HEK293 (cell line): Measurements from ENCODE around the gene RILPL1.
"Not testable (repeated sequence)": the region's sequence is repeated elsewhere in the genome, so short reads cannot be mapped to it uniquely, and the experiment has no call there.

Experiments
- CTCF ChIA-PET: fragments of 350-600 bp; formaldehyde crosslinking; extraction: SDS; loops from one replicate; lab custom pipeline; 2021; ENCODE audit warnings: antibody characterized with exemption; lab: Yijun Ruan, JAX
- POLR2A ChIA-PET: fragments of 300-600 bp; formaldehyde crosslinking; extraction: SDS; loops from one replicate; lab custom pipeline; 2020; ENCODE audit warnings: antibody characterized with exemption, inconsistent platforms; lab: Yijun Ruan, JAX
- H3K27ac ChIP-seq: fragments of 200-500 bp; sonication (Bioruptor generic); 2 replicates; pipeline ENCODE4 v1.5.1; 2014; ENCODE audit warnings: low read depth, low read length, control low read depth, inconsistent platforms; ENCODE audit errors: extremely low read depth
- H3K36me3 ChIP-seq, 2 experiments: fragments of 200-500 bp in 1 of 2; sonication (Bioruptor generic) in 1 of 2; 1 replicate in 1 of 2; 2 replicates in 1 of 2; pipeline ENCODE4 v1.5.1; 2014 to 2017; ENCODE audit warnings: inconsistent platforms in 2 of 2, low read length in 2 of 2; ENCODE audit not compliant: control insufficient read depth in 2 of 2, insufficient read depth in 1 of 2
- H3K4me1 ChIP-seq: fragments of 200-500 bp; sonication (Bioruptor generic); 2 replicates; pipeline ENCODE4 v1.5.1; 2014; ENCODE audit warnings: mild to moderate bottlenecking, low read length, inconsistent platforms; ENCODE audit not compliant: control insufficient read depth, insufficient read depth
- H3K4me3 ChIP-seq: 2 replicates; pipeline ENCODE4 v1.5.1; 2011; ENCODE audit warnings: low read depth, mild to moderate bottlenecking, control low read depth, low read length, moderate library complexity
- H3K9me3 ChIP-seq: fragments of 200-500 bp; sonication (Bioruptor generic); 2 replicates; pipeline ENCODE4 v1.5.1; 2014; ENCODE audit warnings: low read depth, low read length, inconsistent platforms; ENCODE audit not compliant: control insufficient read depth, insufficient read depth
- GFI1B ChIP-seq: fragments of 450-650 bp; formaldehyde crosslinking; IDR thresholded peaks from 2 replicates; pipeline ENCODE4 v1.5.1; 2016; ENCODE audit warnings: missing biosample characterization, missing genetic modification characterization
- SALL2 ChIP-seq: fragments of 450-650 bp; formaldehyde crosslinking; IDR thresholded peaks from 2 replicates; pipeline ENCODE4 v1.5.0; 2017; ENCODE audit warnings: missing biosample characterization, mild to moderate bottlenecking, missing genetic modification characterization, borderline replicate concordance
- SCRT1 ChIP-seq: fragments of 450-650 bp; formaldehyde crosslinking; IDR thresholded peaks from 2 replicates; pipeline ENCODE4 v1.5.1; 2016; ENCODE audit warnings: missing biosample characterization, missing genetic modification characterization, borderline replicate concordance
- SCRT2 ChIP-seq: fragments of 450-650 bp; formaldehyde crosslinking; IDR thresholded peaks from 2 replicates; pipeline ENCODE4 v1.5.1; 2016; ENCODE audit warnings: missing biosample characterization, missing genetic modification characterization
- YY2 ChIP-seq: fragments of 450-650 bp; formaldehyde crosslinking; IDR thresholded peaks from 2 replicates; pipeline ENCODE4 v1.5.1; 2016; ENCODE audit warnings: missing biosample characterization, missing genetic modification characterization
- ZFP41 ChIP-seq: fragments of 450-650 bp; formaldehyde crosslinking; IDR thresholded peaks from 2 replicates; pipeline ENCODE4 v1.5.1; 2016; ENCODE audit warnings: missing biosample characterization, missing genetic modification characterization, borderline replicate concordance
- ZNF138 ChIP-seq: fragments of 450-650 bp; formaldehyde crosslinking; IDR thresholded peaks from 2 replicates; pipeline ENCODE4 v1.5.1; 2016; ENCODE audit warnings: missing biosample characterization, missing genetic modification characterization, borderline replicate concordance
- ZNF2 ChIP-seq: fragments of 450-650 bp; formaldehyde crosslinking; IDR thresholded peaks from 2 replicates; pipeline ENCODE4 v1.5.1; 2016; ENCODE audit warnings: missing biosample characterization, missing genetic modification characterization
- ZNF311 ChIP-seq: fragments of 450-650 bp; formaldehyde crosslinking; IDR thresholded peaks from 2 replicates; pipeline ENCODE4 v1.5.1; 2017; ENCODE audit warnings: missing biosample characterization, missing genetic modification characterization, borderline replicate concordance
- ZNF514 ChIP-seq: fragments of 450-650 bp; formaldehyde crosslinking; IDR thresholded peaks from 2 replicates; pipeline ENCODE4 v1.5.1; 2016; ENCODE audit warnings: missing biosample characterization, missing genetic modification characterization
- ZNF529 ChIP-seq: fragments of 450-650 bp; formaldehyde crosslinking; IDR thresholded peaks from 2 replicates; pipeline ENCODE4 v1.5.1; 2017; ENCODE audit warnings: missing genetic modification characterization, missing biosample characterization; ENCODE audit not compliant: insufficient replicate concordance
- ZNF585B ChIP-seq: fragments of 450-650 bp; formaldehyde crosslinking; IDR thresholded peaks from 2 replicates; pipeline ENCODE4 v1.5.1; 2016; ENCODE audit warnings: missing biosample characterization, missing genetic modification characterization
- ZNF623 ChIP-seq: fragments of 450-650 bp; formaldehyde crosslinking; IDR thresholded peaks from 2 replicates; pipeline ENCODE4 v1.5.1; 2016; ENCODE audit warnings: missing biosample characterization, missing genetic modification characterization
- TF ChIP-seq, protein P1 (sequence below): fragments of 450-650 bp; formaldehyde crosslinking; IDR thresholded peaks from 2 replicates; pipeline ENCODE4 v1.5.1; 2016; ENCODE audit warnings: missing biosample characterization, missing genetic modification characterization
- TF ChIP-seq, protein P2 (sequence below): fragments of 450-650 bp; formaldehyde crosslinking; IDR thresholded peaks from 2 replicates; pipeline ENCODE4 v1.5.0; 2017; ENCODE audit warnings: missing biosample characterization, missing genetic modification characterization, borderline replicate concordance
- TF ChIP-seq, protein P3 (sequence below): fragments of 450-650 bp; formaldehyde crosslinking; IDR thresholded peaks from 2 replicates; pipeline ENCODE4 v1.5.1; 2016; ENCODE audit warnings: missing biosample characterization, missing genetic modification characterization
- TF ChIP-seq, protein P4 (sequence below): fragments of 450-650 bp; formaldehyde crosslinking; IDR thresholded peaks from 2 replicates; pipeline ENCODE4 v1.5.1; 2017; ENCODE audit warnings: missing biosample characterization, missing genetic modification characterization
- TF ChIP-seq, protein P5 (sequence below): fragments of 450-650 bp; formaldehyde crosslinking; IDR thresholded peaks from 2 replicates; pipeline ENCODE4 v1.5.1; 2016; ENCODE audit warnings: missing biosample characterization, missing genetic modification characterization, low read depth
- TF ChIP-seq, protein P6 (sequence below): fragments of 450-650 bp; formaldehyde crosslinking; IDR thresholded peaks from 2 replicates; pipeline ENCODE4 v1.5.1; 2017; ENCODE audit warnings: missing biosample characterization, mild to moderate bottlenecking, missing genetic modification characterization, moderate library complexity

The RILPL1 gene

DNA sequence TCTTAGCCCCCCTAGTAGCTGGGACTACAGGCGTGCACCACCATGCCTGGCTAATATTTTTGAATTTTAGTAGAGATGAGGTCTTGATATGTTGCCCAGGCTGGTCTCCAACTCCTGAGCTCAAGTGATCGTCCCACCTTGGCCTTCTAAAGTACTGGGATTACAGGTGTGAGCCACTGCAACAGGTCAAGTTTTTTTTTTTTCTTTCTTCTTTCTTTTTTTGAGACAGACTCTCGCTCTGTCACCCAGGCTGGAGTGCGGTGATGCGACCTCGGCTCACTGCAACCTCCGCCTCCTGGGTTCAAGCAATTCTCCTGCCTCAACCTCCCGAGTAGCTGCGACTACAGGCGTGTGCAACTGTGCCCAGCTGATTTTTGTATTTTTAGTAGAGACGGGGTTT is 70.3 kb downstream of the RILPL1 start:
- CTCF ChIA-PET, H3K9me3 ChIP-seq: not testable (repeated sequence)
- peak; percentile 87 for TF ChIP-seq SCRT1 (tag by site-specific recombination)
- TF ChIP-seq SCRT2, result peak; percentile 85
- TF ChIP-seq, all 188 proteins: peak for 2; not testable (repeated sequence) for 186
- peaks cover 14 to 21% of the 10 kb centered on the region in 2 experiments for H3K36me3 ChIP-seq
- not testable (repeated sequence) for H3K4me1 ChIP-seq, H3K27ac ChIP-seq, H3K4me3 ChIP-seq
- POLR2A ChIA-PET, result interaction anchor here (1.2 kb wide), 1 partner anchor 139 kb away, joined by 5 read pairs; no protein-coding TSS in a partner anchor

DNA sequence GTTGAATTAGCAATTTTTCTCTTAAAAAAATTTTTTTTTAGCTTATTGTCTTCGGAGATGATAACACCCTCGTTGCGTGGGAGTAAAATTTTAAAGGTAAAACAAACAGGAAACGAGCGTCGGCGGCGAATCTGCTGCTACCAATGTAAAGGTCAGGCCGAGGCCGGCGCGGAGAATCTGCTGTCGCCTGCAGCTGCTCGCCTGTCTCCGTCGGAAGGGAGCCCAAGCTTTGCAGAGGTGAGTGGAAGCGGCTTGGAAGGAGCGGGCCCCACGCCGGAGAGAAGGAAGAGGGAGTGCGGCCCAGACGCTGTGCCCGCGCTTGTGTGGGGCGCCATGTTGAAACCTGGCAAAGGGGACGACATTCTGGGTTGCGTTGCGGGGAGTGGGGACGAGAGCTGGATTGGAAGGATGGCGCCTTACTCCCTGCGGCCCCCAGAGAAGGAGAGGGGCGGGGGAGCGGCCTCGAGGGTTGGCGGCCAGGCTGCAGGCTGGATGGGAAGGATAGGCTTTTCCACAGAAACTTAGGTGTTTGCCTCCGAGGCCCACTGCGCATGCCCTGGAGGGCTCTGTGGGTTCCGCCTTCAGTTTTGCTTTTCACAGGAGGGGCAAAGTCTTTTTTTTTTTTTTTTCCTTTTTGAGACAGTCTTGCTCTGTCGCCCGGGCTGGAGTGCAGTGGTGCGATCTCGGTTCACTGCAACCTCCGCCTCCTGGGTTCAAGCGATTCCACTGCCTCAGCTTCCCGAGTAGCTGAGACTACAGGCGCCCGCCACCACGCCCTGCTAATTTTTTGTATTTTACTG is 75.3 kb downstream of the RILPL1 start, which contains the start of gene SNRNP35:
SNRNP35 (plus strand) TSS at position 160 of the 800 bp plus-strand sequence. CDS start 7,402 bp downstream, outside the sequence.
- H3K4me3 ChIP-seq, result peak within 1 kb of the TSS; percentile 60
- H3K4me1 ChIP-seq, result no peaks in the 10 kb centered on the region
- peak within 1 kb of the TSS; percentile 97 for H3K27ac ChIP-seq
- H3K36me3 ChIP-seq, result peaks cover 1 to 4% of the 10 kb centered on the region in 2 experiments; a peak in 2 of 3 replicates
- H3K9me3 ChIP-seq, result no peaks in the 10 kb centered on the region
- ChIA-PET POLR2A (interaction anchor here (0.7 to 2.2 kb wide), 8 partner anchors 9 to 225 kb away, joined by 3 to 11 read pairs (median 4); partner anchors contain the start of genes DDX55, MPHOSPH9, MTRFR and SBNO1), CTCF (interaction anchor here (0.9 to 1.2 kb wide), 2 partner anchors 51 to 665 kb away, joined by 3 to 4 read pairs; no protein-coding TSS in a partner anchor)
- TF ChIP-seq, protein P1, sequence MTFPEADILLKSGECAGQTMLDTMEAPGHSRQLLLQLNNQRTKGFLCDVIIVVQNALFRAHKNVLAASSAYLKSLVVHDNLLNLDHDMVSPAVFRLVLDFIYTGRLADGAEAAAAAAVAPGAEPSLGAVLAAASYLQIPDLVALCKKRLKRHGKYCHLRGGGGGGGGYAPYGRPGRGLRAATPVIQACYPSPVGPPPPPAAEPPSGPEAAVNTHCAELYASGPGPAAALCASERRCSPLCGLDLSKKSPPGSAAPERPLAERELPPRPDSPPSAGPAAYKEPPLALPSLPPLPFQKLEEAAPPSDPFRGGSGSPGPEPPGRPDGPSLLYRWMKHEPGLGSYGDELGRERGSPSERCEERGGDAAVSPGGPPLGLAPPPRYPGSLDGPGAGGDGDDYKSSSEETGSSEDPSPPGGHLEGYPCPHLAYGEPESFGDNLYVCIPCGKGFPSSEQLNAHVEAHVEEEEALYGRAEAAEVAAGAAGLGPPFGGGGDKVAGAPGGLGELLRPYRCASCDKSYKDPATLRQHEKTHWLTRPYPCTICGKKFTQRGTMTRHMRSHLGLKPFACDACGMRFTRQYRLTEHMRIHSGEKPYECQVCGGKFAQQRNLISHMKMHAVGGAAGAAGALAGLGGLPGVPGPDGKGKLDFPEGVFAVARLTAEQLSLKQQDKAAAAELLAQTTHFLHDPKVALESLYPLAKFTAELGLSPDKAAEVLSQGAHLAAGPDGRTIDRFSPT (tag by site-specific recombination), result peak; percentile 50; the same call in 1 of the 2 replicates
- TF ChIP-seq, protein P2, sequence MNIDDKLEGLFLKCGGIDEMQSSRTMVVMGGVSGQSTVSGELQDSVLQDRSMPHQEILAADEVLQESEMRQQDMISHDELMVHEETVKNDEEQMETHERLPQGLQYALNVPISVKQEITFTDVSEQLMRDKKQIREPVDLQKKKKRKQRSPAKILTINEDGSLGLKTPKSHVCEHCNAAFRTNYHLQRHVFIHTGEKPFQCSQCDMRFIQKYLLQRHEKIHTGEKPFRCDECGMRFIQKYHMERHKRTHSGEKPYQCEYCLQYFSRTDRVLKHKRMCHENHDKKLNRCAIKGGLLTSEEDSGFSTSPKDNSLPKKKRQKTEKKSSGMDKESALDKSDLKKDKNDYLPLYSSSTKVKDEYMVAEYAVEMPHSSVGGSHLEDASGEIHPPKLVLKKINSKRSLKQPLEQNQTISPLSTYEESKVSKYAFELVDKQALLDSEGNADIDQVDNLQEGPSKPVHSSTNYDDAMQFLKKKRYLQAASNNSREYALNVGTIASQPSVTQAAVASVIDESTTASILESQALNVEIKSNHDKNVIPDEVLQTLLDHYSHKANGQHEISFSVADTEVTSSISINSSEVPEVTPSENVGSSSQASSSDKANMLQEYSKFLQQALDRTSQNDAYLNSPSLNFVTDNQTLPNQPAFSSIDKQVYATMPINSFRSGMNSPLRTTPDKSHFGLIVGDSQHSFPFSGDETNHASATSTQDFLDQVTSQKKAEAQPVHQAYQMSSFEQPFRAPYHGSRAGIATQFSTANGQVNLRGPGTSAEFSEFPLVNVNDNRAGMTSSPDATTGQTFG (tag by site-specific recombination), result no peak
- TF ChIP-seq ZNF2 (tag by site-specific recombination) (peak; percentile 96), SALL2 (tag by site-specific recombination) (no peak), YY2 (tag by site-specific recombination) (peak; percentile 96), ZNF623 (peak; percentile 42), SCRT1 (tag by site-specific recombination) (no peak), ZNF529 (no peak), ZNF138 (tag by site-specific recombination) (no peak), ZNF514 (tag by site-specific recombination) (no peak), ZNF585B (tag by site-specific recombination) (no peak), GFI1B (tag by site-specific recombination) (peak; percentile 8; the same call in 1 of the 2 replicates), ZFP41 (tag by site-specific recombination) (no peak), ZNF311 (no peak)
- TF ChIP-seq, protein P3, sequence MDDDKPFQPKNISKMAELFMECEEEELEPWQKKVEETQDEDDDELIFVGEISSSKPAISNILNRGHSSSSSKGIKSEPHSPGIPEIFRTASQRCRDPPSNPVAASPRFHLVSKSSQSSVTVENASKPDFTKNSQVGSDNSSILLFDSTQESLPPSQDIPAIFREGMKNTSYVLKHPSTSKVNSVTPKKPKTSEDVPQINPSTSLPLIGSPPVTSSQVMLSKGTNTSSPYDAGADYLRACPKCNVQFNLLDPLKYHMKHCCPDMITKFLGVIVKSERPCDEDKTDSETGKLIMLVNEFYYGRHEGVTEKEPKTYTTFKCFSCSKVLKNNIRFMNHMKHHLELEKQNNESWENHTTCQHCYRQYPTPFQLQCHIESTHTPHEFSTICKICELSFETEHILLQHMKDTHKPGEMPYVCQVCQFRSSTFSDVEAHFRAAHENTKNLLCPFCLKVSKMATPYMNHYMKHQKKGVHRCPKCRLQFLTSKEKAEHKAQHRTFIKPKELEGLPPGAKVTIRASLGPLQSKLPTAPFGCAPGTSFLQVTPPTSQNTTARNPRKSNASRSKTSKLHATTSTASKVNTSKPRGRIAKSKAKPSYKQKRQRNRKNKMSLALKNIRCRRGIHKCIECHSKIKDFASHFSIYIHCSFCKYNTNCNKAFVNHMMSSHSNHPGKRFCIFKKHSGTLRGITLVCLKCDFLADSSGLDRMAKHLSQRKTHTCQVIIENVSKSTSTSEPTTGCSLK, result no peak
- TF ChIP-seq, protein P4, sequence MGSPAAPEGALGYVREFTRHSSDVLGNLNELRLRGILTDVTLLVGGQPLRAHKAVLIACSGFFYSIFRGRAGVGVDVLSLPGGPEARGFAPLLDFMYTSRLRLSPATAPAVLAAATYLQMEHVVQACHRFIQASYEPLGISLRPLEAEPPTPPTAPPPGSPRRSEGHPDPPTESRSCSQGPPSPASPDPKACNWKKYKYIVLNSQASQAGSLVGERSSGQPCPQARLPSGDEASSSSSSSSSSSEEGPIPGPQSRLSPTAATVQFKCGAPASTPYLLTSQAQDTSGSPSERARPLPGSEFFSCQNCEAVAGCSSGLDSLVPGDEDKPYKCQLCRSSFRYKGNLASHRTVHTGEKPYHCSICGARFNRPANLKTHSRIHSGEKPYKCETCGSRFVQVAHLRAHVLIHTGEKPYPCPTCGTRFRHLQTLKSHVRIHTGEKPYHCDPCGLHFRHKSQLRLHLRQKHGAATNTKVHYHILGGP (tag by site-specific recombination), result no peak
- TF ChIP-seq, protein P5, sequence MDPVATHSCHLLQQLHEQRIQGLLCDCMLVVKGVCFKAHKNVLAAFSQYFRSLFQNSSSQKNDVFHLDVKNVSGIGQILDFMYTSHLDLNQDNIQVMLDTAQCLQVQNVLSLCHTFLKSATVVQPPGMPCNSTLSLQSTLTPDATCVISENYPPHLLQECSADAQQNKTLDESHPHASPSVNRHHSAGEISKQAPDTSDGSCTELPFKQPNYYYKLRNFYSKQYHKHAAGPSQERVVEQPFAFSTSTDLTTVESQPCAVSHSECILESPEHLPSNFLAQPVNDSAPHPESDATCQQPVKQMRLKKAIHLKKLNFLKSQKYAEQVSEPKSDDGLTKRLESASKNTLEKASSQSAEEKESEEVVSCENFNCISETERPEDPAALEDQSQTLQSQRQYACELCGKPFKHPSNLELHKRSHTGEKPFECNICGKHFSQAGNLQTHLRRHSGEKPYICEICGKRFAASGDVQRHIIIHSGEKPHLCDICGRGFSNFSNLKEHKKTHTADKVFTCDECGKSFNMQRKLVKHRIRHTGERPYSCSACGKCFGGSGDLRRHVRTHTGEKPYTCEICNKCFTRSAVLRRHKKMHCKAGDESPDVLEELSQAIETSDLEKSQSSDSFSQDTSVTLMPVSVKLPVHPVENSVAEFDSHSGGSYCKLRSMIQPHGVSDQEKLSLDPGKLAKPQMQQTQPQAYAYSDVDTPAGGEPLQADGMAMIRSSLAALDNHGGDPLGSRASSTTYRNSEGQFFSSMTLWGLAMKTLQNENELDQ (tag by site-specific recombination), result no peak
- TF ChIP-seq, protein P6, sequence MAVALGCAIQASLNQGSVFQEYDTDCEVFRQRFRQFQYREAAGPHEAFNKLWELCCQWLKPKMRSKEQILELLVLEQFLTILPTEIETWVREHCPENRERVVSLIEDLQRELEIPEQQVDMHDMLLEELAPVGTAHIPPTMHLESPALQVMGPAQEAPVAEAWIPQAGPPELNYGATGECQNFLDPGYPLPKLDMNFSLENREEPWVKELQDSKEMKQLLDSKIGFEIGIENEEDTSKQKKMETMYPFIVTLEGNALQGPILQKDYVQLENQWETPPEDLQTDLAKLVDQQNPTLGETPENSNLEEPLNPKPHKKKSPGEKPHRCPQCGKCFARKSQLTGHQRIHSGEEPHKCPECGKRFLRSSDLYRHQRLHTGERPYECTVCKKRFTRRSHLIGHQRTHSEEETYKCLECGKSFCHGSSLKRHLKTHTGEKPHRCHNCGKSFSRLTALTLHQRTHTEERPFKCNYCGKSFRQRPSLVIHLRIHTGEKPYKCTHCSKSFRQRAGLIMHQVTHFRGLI (tag by site-specific recombination), result peak; percentile 38; the same call in 1 of the 2 replicates
